ENCODE measurements around the gene LIMS4. TPM values are rescaled to one million over a fixed set of nuclear protein-coding genes. Genes with fewer than 3 reads are reported as not detected.
"Not testable (repeated sequence)": the region's sequence is repeated elsewhere in the genome, so short reads cannot be mapped to it uniquely, and the experiment has no call there.

Gene LIMS4
- total RNA-seq, 1 experiment from 2014 or later, result not detected

DNA sequence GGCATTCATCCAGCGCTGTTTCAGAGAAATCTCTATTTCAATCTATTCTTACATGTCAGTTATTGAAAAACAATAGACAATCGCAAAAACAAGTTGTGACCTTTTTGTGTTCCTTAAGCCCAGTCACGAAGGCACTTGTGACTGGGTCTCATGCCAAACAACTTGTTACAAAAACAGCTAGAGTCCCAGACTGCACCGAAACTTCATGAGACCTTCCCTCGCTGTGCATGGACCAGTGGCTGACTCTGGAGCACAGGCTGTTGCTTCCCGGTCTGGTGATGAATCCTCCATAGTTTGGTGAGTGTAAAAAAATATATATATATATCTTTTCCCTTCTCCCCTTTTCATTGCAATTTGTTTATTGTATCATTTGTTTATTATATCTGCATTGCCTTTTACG lies 4.8 kb upstream of the LIMS4 start:
- not testable (repeated sequence) for H4K20me1 ChIP-seq (ENCODE audit: insufficient read depth, low read depth, low read length); H3K27ac ChIP-seq (ENCODE audit: low read length); DNase-seq; H3K4me1 ChIP-seq (ENCODE audit: low read length); H3K9me2 ChIP-seq (replicated peaks; ENCODE audit: insufficient read depth, low read length); H3K36me3 ChIP-seq (ENCODE audit: insufficient read depth, low read length); H2AFZ ChIP-seq (ENCODE audit: low read length); H3K9ac ChIP-seq (ENCODE audit: low read length); H3K27me3 ChIP-seq (ENCODE audit: low read length); H3K79me2 ChIP-seq (ENCODE audit: low read length); H3K4me2 ChIP-seq (ENCODE audit: low read depth, low read length, poor library complexity, severe bottlenecking); H3K4me3 ChIP-seq (ENCODE audit: low read length); H3K9me3 ChIP-seq (ENCODE audit: low read length)

DNA sequence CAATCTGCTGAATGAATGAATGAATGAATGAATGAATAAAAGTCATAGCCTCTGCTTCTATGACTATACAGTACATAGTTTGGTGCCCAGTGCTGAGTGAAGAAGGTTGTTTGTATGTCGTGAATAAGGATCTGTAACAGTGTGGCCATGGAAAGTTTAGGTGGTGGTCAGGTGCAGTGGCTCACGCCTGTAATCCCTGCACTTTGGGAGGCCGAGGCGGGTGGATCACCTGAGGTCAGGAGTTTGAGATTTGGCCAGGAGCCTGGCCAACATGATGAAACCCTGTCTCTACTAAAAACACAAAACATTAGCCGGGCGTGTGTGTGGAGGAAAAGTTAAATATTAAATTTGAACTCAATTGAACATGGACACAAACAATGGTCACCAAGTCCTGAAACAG lies 4.3 kb upstream of the LIMS4 start:
- not testable (repeated sequence) for DNase-seq; H3K4me2 ChIP-seq (ENCODE audit: low read depth, low read length, poor library complexity, severe bottlenecking); H3K4me1 ChIP-seq (ENCODE audit: low read length); H3K9me2 ChIP-seq (replicated peaks; ENCODE audit: insufficient read depth, low read length); H3K27ac ChIP-seq (ENCODE audit: low read length); H3K9me3 ChIP-seq (ENCODE audit: low read length); H3K36me3 ChIP-seq (ENCODE audit: insufficient read depth, low read length); H3K79me2 ChIP-seq (ENCODE audit: low read length); H3K9ac ChIP-seq (ENCODE audit: low read length); H3K27me3 ChIP-seq (ENCODE audit: low read length); H3K4me3 ChIP-seq (ENCODE audit: low read length); H2AFZ ChIP-seq (ENCODE audit: low read length); H4K20me1 ChIP-seq (ENCODE audit: insufficient read depth, low read depth, low read length)

DNA sequence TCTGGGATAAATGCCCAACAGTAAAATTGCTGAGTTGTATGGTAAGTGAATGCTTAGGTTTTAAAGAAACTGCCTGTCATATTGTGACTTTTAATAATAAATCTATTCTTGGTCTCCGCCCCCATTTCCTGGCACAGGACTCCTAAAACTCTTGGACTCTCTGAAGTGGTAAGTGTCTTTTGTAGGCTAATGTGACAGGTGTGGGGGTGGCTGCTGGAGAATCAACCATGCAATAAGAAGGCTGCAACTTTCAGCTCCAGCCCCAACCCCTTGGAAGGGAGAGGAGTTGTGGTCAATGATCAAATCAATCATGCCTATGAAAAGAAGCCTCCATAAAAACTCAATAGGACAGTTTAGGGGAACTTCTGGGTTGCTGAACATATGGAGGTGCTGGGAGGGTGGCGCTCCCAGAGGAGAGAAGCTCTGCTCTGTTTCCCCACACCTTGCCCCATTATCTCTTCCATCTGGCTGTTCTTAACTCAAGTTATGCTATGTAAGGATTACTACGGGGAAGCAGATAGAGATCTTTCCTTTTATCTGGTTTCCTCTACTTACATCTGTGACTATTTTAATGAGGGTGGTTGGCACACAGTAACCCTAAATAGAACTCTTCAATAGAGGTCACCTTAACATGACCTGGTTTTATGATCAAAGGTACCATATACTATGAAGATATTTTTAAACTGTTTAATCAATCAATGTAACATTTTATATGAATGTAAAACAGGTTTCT lies 3.2 kb upstream of the LIMS4 start:
- not testable (repeated sequence) for H3K9me3 ChIP-seq (ENCODE audit: low read length); H3K4me2 ChIP-seq (ENCODE audit: low read depth, low read length, poor library complexity, severe bottlenecking); H3K36me3 ChIP-seq (ENCODE audit: insufficient read depth, low read length); DNase-seq; H3K9me2 ChIP-seq (replicated peaks; ENCODE audit: insufficient read depth, low read length); H3K9ac ChIP-seq (ENCODE audit: low read length); H3K79me2 ChIP-seq (ENCODE audit: low read length); H3K27me3 ChIP-seq (ENCODE audit: low read length); H3K4me3 ChIP-seq (ENCODE audit: low read length); H2AFZ ChIP-seq (ENCODE audit: low read length); H3K27ac ChIP-seq (ENCODE audit: low read length); H3K4me1 ChIP-seq (ENCODE audit: low read length); H4K20me1 ChIP-seq (ENCODE audit: insufficient read depth, low read depth, low read length)

DNA sequence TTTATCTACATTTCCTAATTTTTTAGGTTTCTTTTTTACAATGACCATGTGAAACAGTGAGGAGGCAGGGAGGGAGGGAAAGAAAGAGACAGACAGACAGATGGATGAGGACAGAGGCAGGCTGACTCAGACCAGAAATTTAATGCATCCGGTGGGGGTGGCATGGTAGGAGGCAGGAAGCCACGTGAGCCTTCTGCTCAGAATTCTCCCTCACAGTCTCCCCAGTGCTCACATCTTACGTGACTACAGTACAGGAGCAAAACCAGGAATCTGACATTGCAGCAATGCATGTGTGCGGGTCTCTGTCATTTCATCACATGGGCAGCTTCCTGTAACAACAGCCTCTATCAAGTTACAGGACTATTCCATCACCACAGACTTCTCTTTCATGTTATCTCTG lies 2.3 kb upstream of the LIMS4 start:
- not testable (repeated sequence) for DNase-seq; H3K27me3 ChIP-seq (ENCODE audit: low read length); H2AFZ ChIP-seq (ENCODE audit: low read length); H3K4me2 ChIP-seq (ENCODE audit: low read depth, low read length, poor library complexity, severe bottlenecking); H3K79me2 ChIP-seq (ENCODE audit: low read length); H4K20me1 ChIP-seq (ENCODE audit: insufficient read depth, low read depth, low read length); H3K9ac ChIP-seq (ENCODE audit: low read length); H3K4me1 ChIP-seq (ENCODE audit: low read length); H3K36me3 ChIP-seq (ENCODE audit: insufficient read depth, low read length); H3K9me3 ChIP-seq (ENCODE audit: low read length); H3K27ac ChIP-seq (ENCODE audit: low read length); H3K9me2 ChIP-seq (replicated peaks; ENCODE audit: insufficient read depth, low read length); H3K4me3 ChIP-seq (ENCODE audit: low read length)

DNA sequence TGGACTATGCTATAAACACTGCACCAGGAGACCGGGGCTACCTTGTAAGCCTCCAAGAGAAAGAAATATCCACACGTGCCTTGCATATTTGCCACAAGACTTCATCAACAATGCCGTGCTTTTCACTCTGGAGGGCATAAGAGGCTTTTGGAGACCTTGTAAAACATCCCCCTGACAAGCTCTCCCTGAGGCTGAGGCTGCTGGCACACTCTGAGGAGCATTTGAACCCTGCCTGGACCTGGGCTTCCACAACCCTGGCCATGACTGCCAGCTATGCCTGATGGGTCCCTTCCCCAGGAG lies 393 bp upstream of the LIMS4 start:
- H3K4me1 ChIP-seq (ENCODE audit: low read length); H3K9me3 ChIP-seq (ENCODE audit: low read length); H3K9me2 ChIP-seq (replicated peaks; ENCODE audit: insufficient read depth, low read length); DNase-seq; H4K20me1 ChIP-seq (ENCODE audit: insufficient read depth, low read depth, low read length); H3K27me3 ChIP-seq (ENCODE audit: low read length); H3K4me2 ChIP-seq (ENCODE audit: low read depth, low read length, poor library complexity, severe bottlenecking); H3K9ac ChIP-seq (ENCODE audit: low read length); H3K4me3 ChIP-seq (ENCODE audit: low read length); H3K27ac ChIP-seq (ENCODE audit: low read length); H3K79me2 ChIP-seq (ENCODE audit: low read length); H2AFZ ChIP-seq (ENCODE audit: low read length); H3K36me3 ChIP-seq (ENCODE audit: insufficient read depth, low read length): not testable (repeated sequence)

DNA sequence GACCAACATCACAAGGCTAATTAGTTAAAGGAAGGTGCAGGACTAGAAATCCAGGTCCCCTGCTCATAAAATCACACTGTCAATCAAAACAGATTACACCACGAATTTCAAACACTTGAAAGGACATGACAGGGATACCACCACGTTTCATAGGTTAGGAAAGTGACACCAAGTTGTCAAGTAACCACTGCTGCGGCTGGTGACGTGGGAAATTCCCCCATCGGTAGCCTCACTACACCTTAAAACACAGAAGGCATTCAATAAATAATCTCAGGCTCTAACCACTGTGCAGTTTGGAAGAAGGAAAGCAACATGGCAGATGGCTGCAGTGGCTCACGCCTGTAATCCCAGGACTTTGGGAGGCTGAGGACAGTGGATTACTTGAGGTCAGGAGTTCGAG lies 3.7 kb downstream of the LIMS4 start:
- not testable (repeated sequence) for H3K4me2 ChIP-seq (ENCODE audit: low read depth, low read length, poor library complexity, severe bottlenecking); H3K4me1 ChIP-seq (ENCODE audit: low read length); H3K27me3 ChIP-seq (ENCODE audit: low read length); H3K9ac ChIP-seq (ENCODE audit: low read length); H3K4me3 ChIP-seq (ENCODE audit: low read length); DNase-seq; H2AFZ ChIP-seq (ENCODE audit: low read length); H3K9me3 ChIP-seq (ENCODE audit: low read length); H4K20me1 ChIP-seq (ENCODE audit: insufficient read depth, low read depth, low read length); H3K9me2 ChIP-seq (replicated peaks; ENCODE audit: insufficient read depth, low read length); H3K27ac ChIP-seq (ENCODE audit: low read length); H3K79me2 ChIP-seq (ENCODE audit: low read length); H3K36me3 ChIP-seq (ENCODE audit: insufficient read depth, low read length)

DNA sequence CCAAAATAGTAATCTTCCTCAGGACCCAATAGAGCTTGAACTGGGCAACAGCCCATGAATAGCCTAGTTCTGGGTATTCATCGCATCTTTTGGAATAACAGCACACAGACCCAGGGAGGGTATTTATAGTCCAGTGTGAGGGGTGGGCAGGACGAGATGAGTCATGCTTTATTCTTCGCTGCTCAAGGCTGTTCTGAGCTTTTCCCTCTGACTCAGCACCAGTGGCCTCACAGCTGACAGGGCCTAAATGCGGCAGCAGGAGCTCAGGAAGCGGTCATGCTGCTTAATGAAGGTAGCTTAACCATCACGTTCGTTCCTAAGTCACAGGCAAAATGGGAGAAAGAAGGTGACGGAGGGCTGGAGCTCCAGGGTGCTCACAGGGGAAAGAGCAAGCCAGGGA lies 7.3 kb downstream of the LIMS4 start:
- not testable (repeated sequence) for H3K4me3 ChIP-seq (ENCODE audit: low read length); H4K20me1 ChIP-seq (ENCODE audit: insufficient read depth, low read depth, low read length); H3K4me2 ChIP-seq (ENCODE audit: low read depth, low read length, poor library complexity, severe bottlenecking); H3K9me3 ChIP-seq (ENCODE audit: low read length); H3K36me3 ChIP-seq (ENCODE audit: insufficient read depth, low read length); H3K79me2 ChIP-seq (ENCODE audit: low read length); H3K9ac ChIP-seq (ENCODE audit: low read length); H3K27me3 ChIP-seq (ENCODE audit: low read length); H3K9me2 ChIP-seq (replicated peaks; ENCODE audit: insufficient read depth, low read length); H2AFZ ChIP-seq (ENCODE audit: low read length); H3K27ac ChIP-seq (ENCODE audit: low read length); H3K4me1 ChIP-seq (ENCODE audit: low read length); DNase-seq

DNA sequence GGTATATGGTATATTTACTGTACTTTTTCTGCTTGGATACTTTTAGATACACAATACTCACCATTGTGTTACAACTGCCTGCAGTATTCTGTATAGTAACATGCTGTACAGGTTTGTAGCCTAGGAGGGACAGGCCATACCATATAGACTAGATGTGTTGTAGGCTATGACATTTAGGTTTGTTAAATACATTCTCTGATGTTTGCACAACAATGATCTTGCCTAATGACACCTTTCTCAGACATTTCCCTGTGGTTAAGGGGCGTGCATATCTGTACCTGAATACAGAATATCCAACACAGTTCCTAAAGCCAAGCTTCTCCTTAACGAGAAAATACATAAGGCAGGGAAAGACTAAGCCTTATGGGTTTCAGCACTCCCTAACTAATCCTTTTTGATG lies 10.2 kb downstream of the LIMS4 start:
- H3K9ac ChIP-seq (ENCODE audit: low read length); H3K27ac ChIP-seq (ENCODE audit: low read length); H3K9me2 ChIP-seq (replicated peaks; ENCODE audit: insufficient read depth, low read length); H3K36me3 ChIP-seq (ENCODE audit: insufficient read depth, low read length); H3K4me1 ChIP-seq (ENCODE audit: low read length); H4K20me1 ChIP-seq (ENCODE audit: insufficient read depth, low read depth, low read length); H3K9me3 ChIP-seq (ENCODE audit: low read length); DNase-seq; H3K4me2 ChIP-seq (ENCODE audit: low read depth, low read length, poor library complexity, severe bottlenecking); H3K27me3 ChIP-seq (ENCODE audit: low read length); H3K79me2 ChIP-seq (ENCODE audit: low read length); H3K4me3 ChIP-seq (ENCODE audit: low read length); H2AFZ ChIP-seq (ENCODE audit: low read length): not testable (repeated sequence)

DNA sequence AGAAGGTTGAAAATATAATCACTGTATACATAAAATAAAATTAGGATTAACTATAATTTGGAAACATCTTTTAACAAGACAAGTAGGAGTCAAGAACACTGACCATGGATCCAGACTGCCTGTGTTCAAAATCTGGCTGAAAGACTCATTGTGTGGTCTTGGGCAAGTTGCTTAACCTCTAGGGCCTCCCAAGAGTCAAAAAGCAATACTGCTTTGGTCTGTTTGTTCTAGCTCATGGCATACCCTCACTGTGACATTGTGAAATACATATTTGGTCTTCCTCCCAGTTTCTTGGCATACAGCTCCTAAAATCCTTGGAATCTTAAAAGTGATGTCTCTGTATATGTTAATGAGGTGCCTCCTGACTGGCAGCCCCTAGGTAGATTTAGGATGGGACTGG lies 12.3 kb downstream of the LIMS4 start:
- H3K9ac ChIP-seq (ENCODE audit: low read length); H3K9me3 ChIP-seq (ENCODE audit: low read length); H3K79me2 ChIP-seq (ENCODE audit: low read length); H2AFZ ChIP-seq (ENCODE audit: low read length); H3K4me2 ChIP-seq (ENCODE audit: low read depth, low read length, poor library complexity, severe bottlenecking); H3K27ac ChIP-seq (ENCODE audit: low read length); H3K36me3 ChIP-seq (ENCODE audit: insufficient read depth, low read length); H4K20me1 ChIP-seq (ENCODE audit: insufficient read depth, low read depth, low read length); H3K4me3 ChIP-seq (ENCODE audit: low read length); H3K27me3 ChIP-seq (ENCODE audit: low read length); DNase-seq; H3K4me1 ChIP-seq (ENCODE audit: low read length); H3K9me2 ChIP-seq (replicated peaks; ENCODE audit: insufficient read depth, low read length): not testable (repeated sequence)
